Cardiac fibroblast (primary cell): Measurements from ENCODE around the gene RASA3.
"Not testable (repeated sequence)": the region's sequence is repeated elsewhere in the genome, so short reads cannot be mapped to it uniquely, and the experiment has no call there.

ENCODE experiments used
- DNase-seq, 2 donors: peaks; one replicate each; pipeline versions ENCODE4 v3.0.0 to v3.0.0-alpha.2; 2010; ENCODE audit warnings: low read depth in 2 of 2
- H3K4me3 ChIP-seq, 2 donors: replicated peaks in 1 of 2; 1 replicate in 1 of 2; 2 replicates in 1 of 2; pipeline ENCODE4 v1.5.1; 2011; ENCODE audit warnings: low read depth in 2 of 2, low read length in 2 of 2, mild to moderate bottlenecking in 2 of 2, moderate library complexity in 1 of 2
- TF ChIP-seq, protein P1 (sequence below): IDR thresholded peaks from one replicate; pipeline ENCODE4 v1.5.1; 2011; ENCODE audit warnings: low read depth, mild to moderate bottlenecking, low read length, inconsistent platforms

The RASA3 gene

DNA sequence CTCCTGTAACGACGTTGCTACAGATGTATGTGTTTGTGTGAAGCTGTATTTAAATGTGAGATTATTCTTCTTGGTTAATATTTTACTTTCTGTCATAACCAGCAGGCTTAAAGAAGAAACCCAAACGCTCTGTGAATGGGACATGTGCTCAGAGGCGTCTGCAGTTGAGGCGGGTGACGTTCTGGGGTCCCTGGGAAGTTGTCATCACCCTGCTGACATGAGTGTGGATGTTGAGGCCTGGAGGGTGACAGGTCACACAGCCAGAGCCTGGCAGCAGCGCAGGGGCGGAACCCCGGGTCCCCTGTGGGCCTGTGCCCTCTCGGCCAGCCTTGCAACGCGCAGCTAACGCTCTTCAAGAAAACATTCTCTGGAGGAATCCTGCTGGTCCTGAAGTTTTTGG is 16.6 kb downstream of the RASA3 start:
- TF ChIP-seq, protein P1, sequence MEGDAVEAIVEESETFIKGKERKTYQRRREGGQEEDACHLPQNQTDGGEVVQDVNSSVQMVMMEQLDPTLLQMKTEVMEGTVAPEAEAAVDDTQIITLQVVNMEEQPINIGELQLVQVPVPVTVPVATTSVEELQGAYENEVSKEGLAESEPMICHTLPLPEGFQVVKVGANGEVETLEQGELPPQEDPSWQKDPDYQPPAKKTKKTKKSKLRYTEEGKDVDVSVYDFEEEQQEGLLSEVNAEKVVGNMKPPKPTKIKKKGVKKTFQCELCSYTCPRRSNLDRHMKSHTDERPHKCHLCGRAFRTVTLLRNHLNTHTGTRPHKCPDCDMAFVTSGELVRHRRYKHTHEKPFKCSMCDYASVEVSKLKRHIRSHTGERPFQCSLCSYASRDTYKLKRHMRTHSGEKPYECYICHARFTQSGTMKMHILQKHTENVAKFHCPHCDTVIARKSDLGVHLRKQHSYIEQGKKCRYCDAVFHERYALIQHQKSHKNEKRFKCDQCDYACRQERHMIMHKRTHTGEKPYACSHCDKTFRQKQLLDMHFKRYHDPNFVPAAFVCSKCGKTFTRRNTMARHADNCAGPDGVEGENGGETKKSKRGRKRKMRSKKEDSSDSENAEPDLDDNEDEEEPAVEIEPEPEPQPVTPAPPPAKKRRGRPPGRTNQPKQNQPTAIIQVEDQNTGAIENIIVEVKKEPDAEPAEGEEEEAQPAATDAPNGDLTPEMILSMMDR, result no peak
- DNase-seq, result no peak
- no peak overlapping the region for H3K4me3 ChIP-seq

DNA sequence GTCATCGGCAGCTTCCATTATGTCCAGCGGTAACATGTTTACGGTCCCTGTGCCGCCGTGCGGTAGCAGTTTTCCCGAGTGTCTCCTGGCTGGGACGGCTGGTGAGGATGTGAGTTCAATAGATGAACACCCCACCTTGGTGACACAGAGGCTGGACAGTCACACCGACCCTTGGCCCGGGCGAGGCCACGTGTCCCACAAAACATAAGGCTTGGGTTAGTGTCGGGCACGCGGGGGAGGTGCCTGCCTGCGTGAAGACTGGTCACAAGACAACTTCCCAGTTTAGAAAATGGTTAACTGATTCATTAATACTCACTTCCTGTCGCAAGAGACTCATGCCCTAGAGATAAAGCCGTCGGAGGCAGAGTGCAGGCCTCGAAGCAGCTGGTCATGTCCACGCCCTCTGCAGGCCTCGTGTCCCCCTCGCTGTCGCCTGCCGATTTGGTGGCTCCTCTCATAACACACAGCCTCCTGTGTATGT is 17.2 kb downstream of the RASA3 start:
- H3K4me3 ChIP-seq, result no peak overlapping the region
- peak; percentile 80 to 90 for DNase-seq

DNA sequence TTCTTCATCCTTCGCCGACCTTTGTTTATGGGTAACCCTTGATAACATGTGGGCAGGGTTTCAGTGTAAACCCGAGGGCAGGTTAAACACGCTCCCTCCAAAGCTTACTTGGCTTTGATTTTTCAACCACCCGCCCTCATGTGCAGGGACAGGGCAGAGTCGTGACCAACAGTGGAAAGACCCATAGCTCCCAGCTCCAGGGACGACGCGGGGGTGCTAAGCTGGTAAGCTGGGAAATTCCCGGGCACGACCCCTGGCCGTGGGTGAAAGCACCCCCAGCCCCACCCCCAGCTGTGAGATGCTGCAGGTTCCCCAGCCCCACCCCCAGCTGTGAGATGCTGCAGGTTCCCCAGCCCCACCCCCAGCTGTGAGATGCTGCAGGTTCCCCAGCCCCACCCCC is 17.8 kb downstream of the RASA3 start:
- H3K4me3 ChIP-seq, DNase-seq: not testable (repeated sequence)

More for the DNA sequence above, 17.2 kb downstream of the RASA3 start:
- TF ChIP-seq, protein P1, result no peak

DNA sequence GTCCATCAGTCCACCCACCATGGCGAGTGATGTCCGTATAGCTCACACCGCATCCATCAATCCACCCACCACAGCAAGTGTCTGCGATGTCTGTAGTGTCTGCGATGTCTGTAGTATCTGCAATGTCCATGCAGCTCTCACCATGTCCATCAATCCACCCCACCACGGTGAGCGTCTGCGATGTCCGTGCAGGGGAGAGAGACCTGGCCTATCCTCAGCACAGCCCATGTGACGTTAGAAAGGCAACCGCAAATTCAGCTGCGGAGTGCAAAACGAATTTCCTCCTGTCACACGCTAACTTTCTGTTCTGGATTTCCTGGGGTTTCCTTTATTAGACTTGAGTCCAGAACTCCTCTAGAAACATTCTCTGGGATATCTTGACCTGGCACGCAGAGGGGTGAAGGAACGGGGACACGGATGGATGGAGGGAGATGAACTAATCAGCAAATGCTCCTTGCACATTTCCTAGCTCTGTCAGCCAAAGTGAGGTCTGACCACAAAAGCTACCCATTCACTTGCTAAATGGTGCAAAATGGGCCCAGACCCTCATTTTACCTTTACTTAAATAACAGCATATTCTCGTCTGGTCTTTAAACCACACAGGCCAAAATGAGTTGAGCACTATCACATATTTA is 18.3 kb downstream of the RASA3 start:
- no peak overlapping the region for H3K4me3 ChIP-seq
- DNase-seq, result no peak

DNA sequence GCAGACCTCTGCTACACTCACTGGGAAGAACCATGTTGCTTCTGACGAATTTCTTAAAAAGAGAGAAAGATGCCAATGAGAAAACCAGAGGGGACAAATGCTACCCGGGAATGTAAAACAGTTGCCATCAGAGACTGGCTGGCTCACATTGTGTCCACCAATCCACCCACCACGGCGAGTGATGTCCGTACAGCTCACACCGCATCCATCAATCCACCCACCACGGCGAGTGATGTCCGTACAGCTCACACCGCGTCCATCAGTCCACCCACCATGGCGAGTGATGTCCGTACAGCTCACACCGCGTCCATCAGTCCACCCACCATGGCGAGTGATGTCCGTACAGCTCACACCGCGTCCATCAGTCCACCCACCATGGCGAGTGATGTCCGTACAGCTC is 19.0 kb downstream of the RASA3 start:
- H3K4me3 ChIP-seq, DNase-seq: not testable (repeated sequence)

More for the DNA sequence above, 18.3 kb downstream of the RASA3 start:
- TF ChIP-seq, protein P1, result no peak

DNA sequence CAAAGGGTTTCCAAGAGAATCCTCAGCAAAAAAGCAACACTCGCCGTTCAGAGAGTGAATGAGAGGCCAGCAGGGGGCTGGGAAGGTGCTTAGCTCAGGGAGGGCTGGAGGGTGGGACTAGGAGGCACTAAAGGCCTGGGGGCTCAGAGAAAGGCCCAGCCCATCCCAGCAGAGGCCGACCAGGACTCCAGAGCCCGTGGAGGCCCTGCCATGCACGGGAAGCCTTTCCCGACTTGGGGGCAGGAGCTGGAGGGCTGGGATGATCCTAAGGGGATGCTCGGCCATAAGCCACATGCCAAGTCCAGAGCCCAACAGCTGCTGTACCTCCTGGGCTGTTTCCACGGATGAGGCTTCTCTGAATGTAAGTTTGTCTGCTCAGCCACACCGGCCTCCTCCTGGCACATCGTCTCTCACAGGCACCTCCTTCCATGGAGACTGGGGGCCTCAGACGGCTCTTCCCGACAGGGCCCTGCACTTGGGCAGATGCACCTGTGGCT is 19.5 kb downstream of the RASA3 start:
- H3K4me3 ChIP-seq, result no peak overlapping the region
- TF ChIP-seq, protein P1, result no peak
- no peak for DNase-seq

DNA sequence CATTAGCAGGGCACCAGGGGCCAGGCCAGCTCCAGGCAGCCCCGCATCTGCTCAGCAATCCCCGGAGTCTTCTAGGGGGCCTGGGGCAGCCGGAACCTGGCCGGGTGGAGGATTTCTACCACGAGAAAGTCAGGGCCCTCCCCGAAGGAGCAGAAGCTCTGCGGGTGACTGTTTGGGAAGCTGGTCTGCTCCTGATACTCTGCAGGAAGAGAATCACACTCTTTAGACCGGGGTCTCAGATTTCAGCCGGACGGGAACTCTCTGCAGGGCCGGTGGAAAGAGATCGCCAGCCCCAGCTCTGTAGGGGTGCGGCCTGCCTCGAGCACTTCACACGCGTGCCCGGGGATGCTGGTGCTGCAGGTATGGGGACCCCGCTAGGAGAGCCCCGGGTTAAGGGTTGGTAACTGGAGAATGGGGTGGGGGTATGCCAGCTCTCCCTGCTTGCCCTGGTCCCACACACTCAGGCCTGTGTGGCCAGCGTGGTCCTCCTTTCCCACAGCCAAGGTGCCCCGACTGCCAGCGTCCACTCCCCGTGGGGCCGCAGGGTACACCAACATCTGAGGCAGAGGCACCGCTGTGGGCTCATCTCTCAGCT is 20.1 kb downstream of the RASA3 start:
- TF ChIP-seq, protein P1, result no peak
- DNase-seq, result no peak
- H3K4me3 ChIP-seq, result no peak overlapping the region
